Measurements from ENCODE around the gene NPPB.

DNA sequence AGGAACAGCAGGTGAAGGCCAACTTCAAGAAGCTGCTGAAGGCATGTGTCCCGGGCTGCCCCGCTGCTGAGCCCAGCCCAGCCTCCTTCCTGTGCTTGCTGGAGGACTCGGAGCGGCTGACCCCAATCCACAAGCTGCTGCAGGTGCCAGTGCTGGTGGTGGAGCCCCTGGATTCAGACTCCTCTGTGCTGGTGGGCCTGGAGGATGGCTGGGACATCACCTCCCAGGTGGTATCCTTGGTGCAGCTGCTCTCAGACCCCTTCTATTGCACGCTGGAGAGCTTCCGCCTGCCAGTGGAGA, 20.1 kb upstream of the NPPB start:
- TF ChIP-seq, protein P1, sequence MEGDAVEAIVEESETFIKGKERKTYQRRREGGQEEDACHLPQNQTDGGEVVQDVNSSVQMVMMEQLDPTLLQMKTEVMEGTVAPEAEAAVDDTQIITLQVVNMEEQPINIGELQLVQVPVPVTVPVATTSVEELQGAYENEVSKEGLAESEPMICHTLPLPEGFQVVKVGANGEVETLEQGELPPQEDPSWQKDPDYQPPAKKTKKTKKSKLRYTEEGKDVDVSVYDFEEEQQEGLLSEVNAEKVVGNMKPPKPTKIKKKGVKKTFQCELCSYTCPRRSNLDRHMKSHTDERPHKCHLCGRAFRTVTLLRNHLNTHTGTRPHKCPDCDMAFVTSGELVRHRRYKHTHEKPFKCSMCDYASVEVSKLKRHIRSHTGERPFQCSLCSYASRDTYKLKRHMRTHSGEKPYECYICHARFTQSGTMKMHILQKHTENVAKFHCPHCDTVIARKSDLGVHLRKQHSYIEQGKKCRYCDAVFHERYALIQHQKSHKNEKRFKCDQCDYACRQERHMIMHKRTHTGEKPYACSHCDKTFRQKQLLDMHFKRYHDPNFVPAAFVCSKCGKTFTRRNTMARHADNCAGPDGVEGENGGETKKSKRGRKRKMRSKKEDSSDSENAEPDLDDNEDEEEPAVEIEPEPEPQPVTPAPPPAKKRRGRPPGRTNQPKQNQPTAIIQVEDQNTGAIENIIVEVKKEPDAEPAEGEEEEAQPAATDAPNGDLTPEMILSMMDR (IDR thresholded peaks at IDR 0.05) = no peak
- TF ChIP-seq AFF4 (CRISPR knock-in tag; IDR thresholded peaks at IDR 0.05; ENCODE audit: borderline replicate concordance) = no peak
- no peak for TF ChIP-seq ZNF138 (CRISPR knock-in tag; conservative IDR thresholded peaks at IDR 0.05)
- no peak for TF ChIP-seq ZSCAN18 (CRISPR knock-in tag; IDR thresholded peaks at IDR 0.05)

Data from WTC11 (cell line).